IPS-15b (cell line): ENCODE data around the gene SLC22A1.
"Not testable (repeated sequence)": the region's sequence is repeated elsewhere in the genome, so short reads cannot be mapped to it uniquely, and the experiment has no call there.

Experiments
- H3K27me3 ChIP-seq: one replicate; pipeline ENCODE4 v1.6.1; 2013; ENCODE audit warnings: low read length; ENCODE audit not compliant: control insufficient read depth, insufficient read depth
- H3K36me3 ChIP-seq: one replicate; pipeline ENCODE4 v1.6.1; 2013; ENCODE audit warnings: low read length; ENCODE audit not compliant: control insufficient read depth, insufficient read depth
- H3K4me1 ChIP-seq: one replicate; pipeline ENCODE4 v1.6.1; 2013; ENCODE audit warnings: mild to moderate bottlenecking, low read length; ENCODE audit not compliant: control insufficient read depth, insufficient read depth
- H3K4me3 ChIP-seq: one replicate; pipeline ENCODE4 v1.5.1; 2013; ENCODE audit warnings: low read depth, low read length
- H3K9ac ChIP-seq: one replicate; pipeline ENCODE4 v1.6.1; 2013; ENCODE audit warnings: low read depth, mild to moderate bottlenecking, low read length
- H3K9me3 ChIP-seq: one replicate; pipeline ENCODE4 v1.6.1; 2013; ENCODE audit warnings: mild to moderate bottlenecking, low read length; ENCODE audit not compliant: control insufficient read depth, insufficient read depth

SLC22A1 gene

DNA sequence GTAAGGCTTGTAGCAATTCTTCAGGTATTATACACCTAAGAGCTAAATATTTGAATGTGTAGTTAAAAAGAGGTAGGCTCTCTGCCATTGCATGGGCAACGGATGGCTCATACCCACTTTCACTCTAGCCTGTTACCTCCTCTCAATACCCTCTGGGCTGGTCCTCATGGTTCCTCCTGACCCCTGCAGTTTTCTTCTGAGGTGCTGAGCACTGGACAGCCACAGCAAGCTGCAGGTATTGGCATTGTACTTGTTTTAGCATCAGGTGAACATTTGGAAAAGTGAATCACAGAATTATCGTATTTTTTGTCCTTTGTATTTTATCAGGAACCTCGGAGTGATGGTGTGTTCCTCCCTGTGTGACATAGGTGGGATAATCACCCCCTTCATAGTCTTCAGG, 32.9 kb downstream of the SLC22A1 start:
- H3K27me3 ChIP-seq, result no peaks in the 10 kb centered on the region
- H3K4me1 ChIP-seq, result no peaks in the 10 kb centered on the region
- H3K36me3 ChIP-seq, result no peaks in the 10 kb centered on the region
- H3K9me3 ChIP-seq, result no peaks in the 10 kb centered on the region
- no peak overlapping the region for H3K9ac ChIP-seq
- no peak overlapping the region for H3K4me3 ChIP-seq

DNA sequence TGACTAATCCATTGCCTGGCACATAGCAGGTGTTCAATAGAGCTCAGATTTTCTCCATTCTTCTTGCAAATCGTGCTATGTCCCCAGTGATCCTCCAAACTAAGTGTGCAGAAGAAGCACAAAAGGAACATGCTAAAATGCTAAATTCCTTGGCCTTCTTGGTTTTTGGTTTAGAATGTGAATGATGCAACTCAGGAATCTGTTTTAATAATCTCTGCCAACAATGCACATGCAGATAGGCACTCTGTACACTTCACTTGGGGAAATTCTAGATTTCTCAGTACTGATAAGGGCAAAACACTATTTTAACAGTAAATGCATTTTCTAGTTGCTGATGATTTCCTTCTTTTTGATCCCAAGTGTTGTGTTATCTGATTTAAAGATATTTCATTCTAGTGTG, 35.2 kb downstream of the SLC22A1 start:
- Histone ChIP-seq H3K9me3 (no peaks in the 10 kb centered on the region), H3K4me1 (no peaks in the 10 kb centered on the region), H3K36me3 (no peaks in the 10 kb centered on the region), H3K27me3 (no peaks in the 10 kb centered on the region), H3K4me3 (no peak overlapping the region), H3K9ac (no peak overlapping the region)

DNA sequence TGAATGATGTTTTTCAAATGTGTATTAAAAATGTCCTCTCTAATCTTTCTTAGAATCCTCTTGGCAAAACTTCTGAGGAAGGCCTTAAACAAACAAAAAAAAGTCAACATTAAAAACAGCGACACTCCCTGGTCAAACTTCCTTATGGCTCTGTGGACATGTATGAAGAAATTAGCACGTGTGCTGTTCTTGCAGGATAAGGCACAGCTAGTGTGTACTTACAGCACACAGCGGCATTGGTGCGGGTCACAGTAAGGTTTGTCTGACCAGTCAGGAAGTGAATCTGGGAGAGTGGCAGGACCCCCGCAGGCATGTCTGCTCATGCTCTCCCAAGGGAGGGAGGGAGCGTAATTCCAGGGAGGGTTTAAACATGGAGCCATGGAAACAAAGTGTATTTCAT, 38.8 kb downstream of the SLC22A1 start:
- H3K9ac ChIP-seq, result no peak overlapping the region
- no peaks in the 10 kb centered on the region for H3K27me3 ChIP-seq

DNA sequence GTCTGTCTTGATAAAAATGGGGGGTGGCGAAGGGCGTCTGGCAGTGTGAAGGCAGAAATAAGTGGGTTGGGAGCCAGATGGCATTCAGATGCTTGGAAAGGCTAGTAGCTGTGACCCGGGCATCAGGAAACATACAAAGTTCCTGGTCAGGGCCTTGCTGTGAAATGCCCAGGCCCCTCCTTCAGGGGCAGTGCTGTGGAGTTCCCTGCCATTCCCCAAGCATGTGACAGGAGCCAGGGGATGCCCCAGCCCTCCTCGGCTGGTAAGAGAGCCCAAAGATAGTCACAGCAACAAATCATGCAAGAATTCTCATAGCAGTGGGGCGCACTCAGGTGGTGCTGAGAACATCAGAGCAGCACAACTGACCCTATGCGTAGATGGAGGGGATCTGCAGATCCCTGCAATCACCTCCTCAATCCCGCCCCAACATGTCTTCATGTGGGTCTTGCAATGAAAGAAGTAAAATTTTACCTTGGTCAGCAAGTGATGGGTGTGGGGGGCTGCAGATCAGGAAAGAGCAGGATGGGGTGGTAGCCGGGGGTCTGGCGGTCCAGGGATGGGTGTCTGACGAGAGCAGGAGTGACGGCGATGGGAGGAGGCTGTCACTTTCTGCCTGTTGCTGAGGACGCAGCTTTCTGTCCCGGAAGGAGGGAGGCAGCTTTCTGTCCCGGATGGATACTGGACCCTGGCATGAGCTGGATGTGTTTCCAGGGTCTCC, 39.5 kb downstream of the SLC22A1 start:
- H3K27me3 ChIP-seq, result no peaks in the 10 kb centered on the region
- H3K4me1 ChIP-seq, result no peaks in the 10 kb centered on the region
- no peak overlapping the region for H3K4me3 ChIP-seq

More for the DNA sequence above, 38.8 kb downstream of the SLC22A1 start:
- Histone ChIP-seq H3K4me3 (no peak overlapping the region), H3K4me1 (no peaks in the 10 kb centered on the region), H3K36me3 (no peaks in the 10 kb centered on the region), H3K9me3 (no peaks in the 10 kb centered on the region)

DNA sequence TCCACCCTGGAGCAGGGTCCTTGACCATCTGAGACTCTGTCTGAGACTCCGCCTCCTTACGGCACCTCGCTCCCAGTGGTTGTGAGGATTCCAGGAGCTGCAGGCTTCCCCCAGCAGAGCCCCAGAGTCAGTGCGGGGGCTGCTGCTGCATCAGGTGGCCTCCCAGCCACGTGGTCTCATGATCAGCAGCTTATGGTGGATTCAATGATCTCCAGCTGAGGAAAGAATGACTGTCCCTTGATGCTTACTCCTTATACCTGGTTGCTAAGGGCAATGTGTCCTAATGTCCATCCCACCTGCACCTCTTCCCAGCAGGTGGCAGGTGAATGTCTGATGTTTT, 40.0 kb downstream of the SLC22A1 start:
- Histone ChIP-seq H3K36me3 (no peaks in the 10 kb centered on the region), H3K9me3 (no peaks in the 10 kb centered on the region), H3K9ac (no peak overlapping the region), H3K4me3 (no peak overlapping the region), H3K27me3 (no peaks in the 10 kb centered on the region), H3K4me1 (no peaks in the 10 kb centered on the region)

More for the DNA sequence above, 39.5 kb downstream of the SLC22A1 start:
- Histone ChIP-seq H3K9me3 (no peaks in the 10 kb centered on the region), H3K9ac (no peak overlapping the region), H3K36me3 (no peaks in the 10 kb centered on the region)

DNA sequence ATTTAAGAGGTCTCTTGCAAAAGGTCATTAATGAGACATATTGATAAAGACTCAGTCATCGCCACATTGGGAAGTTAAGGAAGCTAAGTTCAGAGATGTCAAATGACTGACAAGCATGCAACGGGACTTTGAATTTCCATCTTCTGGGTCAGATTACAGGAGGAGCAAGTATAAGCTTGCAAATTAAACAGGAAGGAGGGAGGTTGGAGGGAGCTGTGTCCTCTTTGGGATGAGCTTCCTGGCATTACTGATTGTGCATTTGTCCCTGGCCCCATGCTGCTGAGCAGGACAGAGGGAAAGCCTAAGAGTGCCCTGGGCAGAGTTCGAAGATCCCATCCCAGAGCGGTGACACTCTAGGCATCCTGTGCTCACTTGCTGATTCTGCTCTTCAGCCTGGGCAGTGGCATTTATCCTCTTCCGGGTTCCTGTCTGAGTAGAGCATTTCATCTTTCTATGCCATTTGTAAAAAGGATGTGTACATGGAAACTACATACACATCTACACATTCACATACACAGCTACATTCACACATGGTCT, 40.5 kb downstream of the SLC22A1 start:
- H3K27me3 ChIP-seq, result no peaks in the 10 kb centered on the region
- no peaks in the 10 kb centered on the region for H3K9me3 ChIP-seq
- H3K9ac ChIP-seq, result no peak overlapping the region
- H3K4me3 ChIP-seq, result no peak overlapping the region
- no peaks in the 10 kb centered on the region for H3K4me1 ChIP-seq
- H3K36me3 ChIP-seq, result no peaks in the 10 kb centered on the region

DNA sequence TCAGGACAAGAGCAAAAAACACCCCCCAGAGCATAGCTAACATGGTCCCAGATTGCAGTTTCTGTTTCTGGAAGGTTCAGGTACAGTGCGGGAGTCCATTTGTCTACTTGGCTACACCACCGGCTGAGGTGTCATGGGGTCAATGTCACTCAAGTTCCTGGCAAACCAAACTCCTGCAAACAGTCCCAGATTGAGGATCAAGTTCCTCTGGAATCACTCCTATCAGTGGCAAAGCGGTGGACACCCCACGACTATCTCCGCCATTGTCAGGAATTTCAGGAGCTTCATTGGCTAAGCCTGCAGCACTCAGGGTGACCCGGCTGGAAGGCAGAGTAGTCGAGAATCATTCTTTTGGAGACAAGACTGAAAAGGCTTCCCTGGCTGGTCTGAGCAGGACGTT, 41.8 kb downstream of the SLC22A1 start:
- H3K36me3 ChIP-seq, result no peaks in the 10 kb centered on the region
- no peaks in the 10 kb centered on the region for H3K27me3 ChIP-seq
- H3K9me3 ChIP-seq, result no peaks in the 10 kb centered on the region
- H3K4me1 ChIP-seq, result no peaks in the 10 kb centered on the region
- no peak overlapping the region for H3K4me3 ChIP-seq
- no peak overlapping the region for H3K9ac ChIP-seq

DNA sequence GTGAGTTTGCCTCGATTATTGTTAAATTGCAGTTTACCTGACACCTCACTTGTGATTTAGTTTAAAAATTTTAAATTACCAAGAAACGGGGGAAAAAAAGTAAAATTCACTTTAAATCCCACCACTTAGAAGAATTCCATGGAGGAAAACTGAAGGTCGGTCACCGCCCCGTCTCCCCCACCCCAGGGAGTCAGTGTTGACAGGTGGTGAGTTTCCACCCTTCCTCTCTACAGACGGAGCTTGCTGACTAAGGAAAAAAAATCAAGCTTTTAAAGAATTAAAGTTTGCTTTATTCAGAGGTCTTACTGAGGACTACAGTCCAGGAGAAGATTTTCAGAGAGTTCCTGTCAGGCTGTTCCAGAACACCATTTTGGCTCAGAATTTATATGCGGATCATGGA, 42.3 kb downstream of the SLC22A1 start:
- Histone ChIP-seq H3K36me3 (no peaks in the 10 kb centered on the region), H3K9ac (no peak overlapping the region), H3K27me3 (no peaks in the 10 kb centered on the region), H3K4me3 (no peak overlapping the region), H3K9me3 (no peaks in the 10 kb centered on the region), H3K4me1 (no peaks in the 10 kb centered on the region)

DNA sequence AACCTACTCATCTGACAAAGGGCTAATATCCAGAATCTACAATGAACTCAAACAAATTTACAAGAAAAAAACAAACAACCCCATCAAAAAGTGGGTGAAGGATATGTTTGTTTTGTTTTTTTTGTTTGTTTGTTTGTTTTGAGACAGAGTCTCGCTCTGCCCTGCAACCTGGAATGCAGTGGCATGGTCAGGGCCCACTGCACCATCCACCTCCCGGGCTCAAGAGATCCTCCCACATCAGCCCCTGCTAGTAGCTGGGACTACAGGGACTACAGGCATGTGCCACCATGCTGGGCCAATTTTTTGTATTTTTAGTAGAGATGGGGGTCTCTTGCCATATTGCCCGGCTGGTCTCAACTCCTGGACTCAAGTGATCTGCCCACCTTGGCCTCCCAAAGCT, 44.3 kb downstream of the SLC22A1 start:
- H3K9me3 ChIP-seq, H3K4me3 ChIP-seq, H3K4me1 ChIP-seq, H3K9ac ChIP-seq, H3K36me3 ChIP-seq, H3K27me3 ChIP-seq: not testable (repeated sequence)

DNA sequence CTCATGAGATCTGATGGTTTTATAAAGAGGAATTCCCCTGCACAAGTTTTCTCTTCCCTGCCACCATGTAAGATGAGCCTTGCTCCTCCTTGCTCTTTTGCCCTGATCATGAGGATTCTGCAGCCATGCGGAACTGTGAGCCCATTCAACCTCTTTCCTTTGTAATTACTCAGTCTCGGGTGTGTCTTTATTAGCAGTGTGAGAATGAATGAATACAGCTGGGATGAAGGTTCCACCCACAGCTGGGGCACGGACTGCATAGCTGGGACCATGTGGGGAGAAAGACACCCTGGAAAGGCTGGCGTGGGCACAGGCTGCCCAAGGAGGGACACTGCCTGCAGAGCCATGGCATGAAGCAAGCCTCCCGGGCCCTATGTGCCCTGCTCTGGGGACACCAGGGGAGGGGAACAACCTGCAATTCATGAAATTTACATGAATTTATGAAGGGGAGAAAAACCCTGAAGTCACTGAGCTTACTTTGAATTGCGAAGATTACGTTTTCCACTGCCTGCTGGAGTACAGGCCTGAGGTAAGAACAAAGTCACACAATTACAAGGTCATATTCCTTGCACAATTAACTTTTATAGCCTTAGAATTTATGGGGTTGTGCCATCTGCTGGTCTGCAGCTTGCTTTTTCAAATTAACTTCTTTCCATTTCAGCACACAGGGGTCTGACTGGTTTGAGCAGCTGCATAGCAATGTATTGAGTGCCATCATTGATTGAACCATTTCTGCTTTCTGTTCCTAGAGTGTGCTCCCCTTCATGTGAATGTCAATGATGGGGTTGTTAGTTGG, 46.2 kb downstream of the SLC22A1 start:
- Histone ChIP-seq H3K4me3 (no peak overlapping the region), H3K9ac (no peak overlapping the region), H3K27me3 (no peaks in the 10 kb centered on the region), H3K4me1 (no peaks in the 10 kb centered on the region), H3K36me3 (no peaks in the 10 kb centered on the region), H3K9me3 (no peaks in the 10 kb centered on the region)

DNA sequence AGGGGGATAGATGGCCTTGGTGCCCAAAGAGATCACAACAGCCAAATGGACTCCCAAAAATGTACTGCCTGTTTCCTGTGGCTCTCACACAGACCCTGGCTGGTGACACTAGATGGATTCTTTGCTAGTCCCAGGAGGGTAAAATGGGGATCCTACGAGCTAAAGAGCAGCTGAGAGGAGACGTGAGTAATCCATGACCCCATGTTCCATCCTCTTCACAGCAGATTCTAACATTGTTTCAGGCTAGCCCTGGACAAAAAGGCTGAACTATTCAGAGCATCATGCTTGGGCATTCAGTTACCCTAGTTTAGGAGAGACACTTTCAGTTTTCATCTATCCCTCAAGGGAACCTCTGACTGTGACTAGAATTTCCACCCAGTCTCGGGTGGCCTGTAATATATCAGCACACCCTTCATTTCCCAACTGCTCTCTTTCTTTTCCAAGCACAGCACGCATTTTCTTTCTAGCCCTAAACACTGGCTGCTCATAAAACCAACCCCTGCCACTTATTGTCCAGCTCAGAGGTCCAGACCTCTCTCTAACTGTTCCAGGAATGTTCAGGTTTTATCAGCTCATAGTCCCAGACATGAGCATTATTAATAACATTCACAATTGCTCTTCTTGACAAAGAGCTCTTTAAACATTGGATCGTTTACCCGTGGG, 48.5 kb downstream of the SLC22A1 start:
- H3K9ac ChIP-seq, result no peak overlapping the region
- H3K9me3 ChIP-seq, result no peaks in the 10 kb centered on the region
- no peaks in the 10 kb centered on the region for H3K27me3 ChIP-seq
- peaks cover 6% of the 10 kb centered on the region for H3K4me1 ChIP-seq
- no peaks in the 10 kb centered on the region for H3K36me3 ChIP-seq
- H3K4me3 ChIP-seq, result no peak overlapping the region
